HS-5 (cell line): ENCODE results near the gene ASCC3.

Experiments
- DNase-seq: peaks from one replicate; pipeline ENCODE4 v3.0.0-alpha.2; 2012; ENCODE audit warnings: low read depth

ASCC3 gene

GRCh38 chr6:100724222-100724621, 156.9 kb downstream of the ASCC3 start:
- no peak for DNase-seq

DNA sequence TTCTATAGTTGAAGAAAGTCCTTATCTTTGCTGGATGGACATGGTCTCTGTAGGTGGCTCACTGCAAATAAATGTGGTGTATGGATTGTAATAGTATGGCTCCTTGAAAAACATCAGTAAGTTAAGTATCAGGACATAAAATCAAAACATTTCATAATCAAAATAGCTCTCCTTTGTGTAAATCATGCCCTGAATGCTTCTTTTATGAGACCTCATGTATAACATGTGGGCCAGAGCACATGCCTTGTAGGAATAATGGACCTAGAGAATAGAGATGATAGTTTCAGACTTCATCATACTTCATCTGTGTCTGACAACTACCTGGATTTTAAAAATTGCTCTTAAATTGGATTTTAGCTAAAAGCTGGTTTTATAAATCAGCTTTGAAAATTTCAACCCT, 159.9 kb downstream of the ASCC3 start:
- DNase-seq: no peak

- no peak for DNase-seq
These were observed 161.0 kb downstream of the ASCC3 start for GRCh38 chr6:100719883-100720682.

DNA sequence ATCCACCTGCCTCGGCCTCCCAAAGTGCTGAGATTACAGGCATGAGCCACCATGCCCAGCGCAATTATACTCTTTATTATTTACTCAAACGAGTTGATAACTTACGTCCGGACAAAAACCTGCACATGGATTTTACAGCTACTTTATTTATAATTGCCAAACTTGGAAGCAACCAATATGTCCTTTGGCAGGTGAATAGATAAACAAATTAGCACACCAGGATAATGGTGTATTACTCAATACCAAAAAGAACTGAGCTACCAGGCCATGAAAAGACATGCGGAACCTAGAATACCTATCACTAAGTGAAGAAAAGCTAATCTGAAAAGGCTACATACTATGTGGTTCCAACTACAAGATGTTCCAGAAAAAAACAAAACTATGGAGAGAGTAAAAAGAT, 168.1 kb downstream of the ASCC3 start:
- no peak for DNase-seq

- DNase-seq: no peak
These were observed 174.6 kb downstream of the ASCC3 start for GRCh38 chr6:100706491-100706890.

DNA sequence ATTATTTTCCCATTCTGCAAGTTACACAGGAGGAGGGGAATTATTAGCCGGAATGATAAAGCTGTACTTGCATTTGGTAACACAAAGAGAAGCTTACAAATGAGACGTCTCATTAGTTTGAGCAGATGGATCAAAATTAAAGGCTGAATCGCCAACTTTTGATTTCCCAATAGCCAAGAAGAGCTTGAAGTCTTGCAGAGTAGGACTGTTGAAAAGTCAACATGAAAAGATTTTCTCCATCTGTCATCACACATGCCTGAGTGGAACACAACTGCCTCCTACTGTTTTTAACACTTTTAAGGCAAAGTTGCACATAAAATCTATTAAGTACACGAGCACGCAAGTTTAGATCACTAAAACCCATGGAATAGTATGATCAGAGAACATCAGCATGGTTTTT, 176.2 kb downstream of the ASCC3 start:
- no peak for DNase-seq

- DNase-seq: no peak
These were observed 179.4 kb downstream of the ASCC3 start for GRCh38 chr6:100701728-100702127.

- no peak for DNase-seq
These were observed 181.1 kb downstream of the ASCC3 start for GRCh38 chr6:100700009-100700408.

DNA sequence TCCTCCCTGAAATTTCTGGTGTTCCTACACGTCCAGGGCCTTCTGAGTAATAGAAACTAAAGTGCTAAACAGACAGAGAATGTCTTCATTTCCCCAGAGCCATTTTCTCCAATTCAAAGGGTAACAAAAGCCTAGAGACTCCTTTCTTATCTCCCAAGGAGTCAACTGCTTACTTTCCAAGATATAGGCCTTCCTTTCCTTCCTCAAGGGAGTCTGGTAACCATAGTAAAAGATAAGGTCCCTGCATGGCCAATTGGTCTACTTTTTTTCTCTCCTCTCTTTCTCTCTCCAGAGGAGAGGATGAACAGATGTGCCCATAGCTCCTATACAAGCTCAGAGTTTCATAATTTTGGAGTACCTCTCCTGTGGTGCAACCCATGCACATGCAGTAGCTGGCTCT, 185.7 kb downstream of the ASCC3 start:
- no peak for DNase-seq

DNA sequence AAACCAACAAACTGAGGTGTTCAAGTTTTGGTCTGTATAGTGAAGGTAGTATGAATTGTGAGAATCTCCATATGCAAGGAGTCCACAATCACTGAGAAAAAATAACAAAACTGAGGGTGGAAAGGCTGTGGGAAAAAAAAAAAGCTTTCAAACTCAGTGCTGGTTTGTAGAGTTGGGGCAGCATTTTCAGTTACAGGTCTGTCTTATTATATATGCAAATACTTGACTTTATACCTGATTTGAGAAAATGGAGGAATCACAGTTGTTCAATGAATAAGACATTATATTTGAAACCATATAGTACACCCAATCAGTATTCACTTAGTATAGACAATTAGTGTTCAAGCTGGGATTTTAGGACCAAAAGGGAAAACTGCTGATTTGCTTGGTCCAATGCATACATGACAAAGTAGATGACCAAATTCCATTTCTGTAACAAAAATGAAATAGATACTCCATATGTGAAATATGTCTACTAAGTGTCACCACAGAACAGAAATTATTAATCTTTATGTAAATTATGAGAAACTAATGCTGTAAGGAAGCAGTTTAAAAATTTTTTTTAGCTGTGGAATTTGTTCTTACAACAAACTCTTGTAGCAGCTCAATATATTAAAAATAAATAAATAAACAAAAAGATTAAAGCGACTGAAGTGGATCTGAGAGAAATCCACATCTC, 187.7 kb downstream of the ASCC3 start:
- DNase-seq: no peak

DNA sequence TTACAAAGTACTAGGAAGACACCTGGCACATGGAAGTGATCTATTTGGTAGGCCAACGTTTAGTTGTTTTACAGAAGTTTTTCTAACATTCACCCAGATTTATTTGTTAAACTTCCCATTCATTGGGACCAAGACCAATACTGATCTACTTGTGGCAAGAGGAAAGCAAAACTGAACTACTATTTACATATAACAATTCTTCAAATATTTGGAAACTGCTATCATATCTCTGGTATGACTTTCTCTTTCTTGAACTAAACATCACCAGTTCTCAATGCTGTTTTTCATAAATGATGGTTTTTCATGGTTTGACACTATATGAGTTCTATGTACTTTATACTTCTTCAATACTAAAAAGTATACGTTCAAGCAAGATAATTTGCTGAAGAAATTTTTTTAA, 189.2 kb downstream of the ASCC3 start:
- DNase-seq: no peak

DNA sequence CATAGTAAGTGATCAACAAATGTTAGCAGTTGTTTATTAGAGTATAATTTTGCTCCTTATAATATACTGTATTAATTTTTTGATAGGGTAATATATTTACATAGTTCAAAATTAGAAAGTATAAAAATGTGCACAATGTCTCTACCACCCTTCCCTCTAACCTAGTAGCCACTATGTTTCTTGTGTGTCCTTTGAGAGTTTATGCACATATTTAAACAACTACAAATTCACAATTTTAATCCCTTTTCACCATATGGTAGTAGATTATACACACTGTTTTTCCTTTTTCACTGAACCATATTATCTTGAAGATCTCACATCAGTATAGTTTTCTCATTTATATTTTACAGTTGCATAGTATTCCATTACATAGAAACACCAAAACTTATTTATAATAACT, 194.9 kb downstream of the ASCC3 start:
- no peak for DNase-seq

- DNase-seq: no peak
These were observed 195.4 kb downstream of the ASCC3 start for GRCh38 chr6:100685747-100686146.

- no peak for DNase-seq
These were observed 201.0 kb downstream of the ASCC3 start for GRCh38 chr6:100680163-100680562.

DNA sequence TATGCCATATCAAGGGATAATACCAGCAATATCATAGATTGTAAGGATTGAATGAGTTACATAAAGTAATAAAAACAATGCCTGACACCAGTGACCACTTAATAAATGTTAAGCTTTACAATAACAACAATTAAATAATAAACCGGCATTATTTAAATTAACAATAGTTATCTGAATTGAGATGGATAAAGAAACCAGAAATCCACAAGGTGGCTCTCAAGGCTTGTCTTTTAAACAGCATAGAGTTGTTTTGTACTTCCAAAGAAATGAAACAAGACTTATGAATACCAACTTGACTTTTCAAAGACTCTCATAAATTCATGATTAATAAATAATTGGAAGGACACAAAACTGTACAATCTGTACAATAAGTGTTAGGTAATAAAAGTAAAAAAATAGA, 203.1 kb downstream of the ASCC3 start:
- DNase-seq: no peak

GRCh38 chr6:100677240-100677639, 203.9 kb downstream of the ASCC3 start:
- no peak for DNase-seq

GRCh38 chr6:100673641-100674040, 207.5 kb downstream of the ASCC3 start:
- no peak for DNase-seq

GRCh38 chr6:100671740-100672139, 209.4 kb downstream of the ASCC3 start:
- DNase-seq: no peak

GRCh38 chr6:100670056-100670455, 211.1 kb downstream of the ASCC3 start:
- no peak for DNase-seq

DNA sequence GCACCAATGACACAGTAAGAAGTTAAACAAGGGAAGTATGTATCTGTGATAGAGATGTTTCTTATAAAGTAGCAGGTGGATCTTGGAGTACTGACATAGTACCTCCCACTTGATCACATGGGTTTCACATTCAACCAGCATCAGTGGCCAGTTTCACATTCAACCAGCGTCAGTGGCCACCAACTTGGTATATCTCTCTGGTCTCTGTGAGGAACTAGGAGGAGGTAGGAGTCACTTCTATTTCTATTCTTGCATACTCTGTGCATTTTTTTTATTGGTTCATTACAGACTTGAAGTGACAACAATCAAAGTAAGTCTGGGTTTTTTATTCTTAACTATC, 216.1 kb downstream of the ASCC3 start:
- DNase-seq: no peak

- DNase-seq: no peak
These were observed 216.7 kb downstream of the ASCC3 start for GRCh38 chr6:100664274-100665040.

DNA sequence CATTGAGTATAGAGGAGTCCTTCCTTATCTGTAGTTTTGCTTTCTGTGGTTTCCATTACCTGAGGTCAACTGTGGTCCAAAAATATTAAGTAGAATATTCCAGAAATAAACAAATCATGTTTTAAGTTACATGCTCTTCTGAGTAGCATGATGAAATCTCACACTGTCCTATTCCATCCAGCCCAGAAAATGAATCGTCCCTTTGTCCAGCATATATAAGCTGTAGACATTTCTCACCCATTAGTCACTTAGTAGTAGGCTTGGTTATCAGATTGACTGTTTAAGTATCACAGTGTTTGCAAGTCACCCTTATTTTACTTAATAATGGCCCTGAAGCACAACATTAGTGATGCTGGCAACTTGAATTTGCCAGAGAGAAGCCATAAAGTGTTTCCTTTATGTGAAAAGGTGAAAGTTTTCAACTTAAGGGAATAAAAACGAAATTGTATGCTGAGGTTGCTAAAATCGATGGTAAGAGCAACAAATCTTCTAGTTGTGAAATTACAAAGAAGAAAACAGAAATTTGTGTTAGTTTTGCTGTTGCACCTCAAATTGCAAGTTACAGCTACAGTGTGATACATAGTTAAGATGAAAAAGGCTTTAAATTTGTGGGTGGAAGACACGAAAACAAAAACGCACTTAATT, 217.8 kb downstream of the ASCC3 start:
- peak; percentile 50 for DNase-seq

GRCh38 chr6:100662264-100662663, 218.9 kb downstream of the ASCC3 start:
- DNase-seq: no peak
